Naive B cell (primary cell): ENCODE results near the gene CACNG1. TPM values are rescaled to one million over a fixed set of nuclear protein-coding genes. Genes with fewer than 3 reads are reported as not detected.
"Not testable (repeated sequence)": the region's sequence is repeated elsewhere in the genome, so short reads cannot be mapped to it uniquely, and the experiment has no call there.

ENCODE experiments used
- ATAC-seq, 2 donors: fragments of 150-1000 bp; cut with Tn5 transposase; 2 replicates each; pipeline ENCODE4 v1.10.0; 2021; ENCODE audit warnings: low read depth in 2 of 2, mild to moderate bottlenecking in 2 of 2, moderate library complexity in 2 of 2
- DNase-seq: peaks from one replicate; pipeline ENCODE4 v3.0.0; 2022
- H3K27ac Mint-ChIP-seq, 6 donors: one replicate each; pipeline ENCODE4 v1.8.0; 2020 to 2022; ENCODE audit warnings: mild to moderate bottlenecking in 6 of 6, mixed read lengths in 6 of 6, moderate library complexity in 5 of 6, inconsistent platforms in 2 of 6
- H3K27me3 Mint-ChIP-seq, 3 donors: one replicate each; pipeline ENCODE4 v1.8.0; 2021 to 2022; ENCODE audit warnings: mixed read lengths in 3 of 3, mild to moderate bottlenecking in 1 of 3
- H3K36me3 Mint-ChIP-seq, 2 donors: one replicate each; pipeline ENCODE4 v1.8.0; 2020 to 2022; ENCODE audit warnings: mixed read lengths in 2 of 2, inconsistent platforms in 1 of 2, mild to moderate bottlenecking in 1 of 2
- H3K4me1 Mint-ChIP-seq, 3 donors: one replicate each; pipeline ENCODE4 v1.8.0; 2020 to 2022; ENCODE audit warnings: mixed read lengths in 3 of 3, inconsistent platforms in 1 of 3, mild to moderate bottlenecking in 1 of 3, moderate library complexity in 1 of 3
- H3K4me3 Mint-ChIP-seq, 8 donors: one replicate each; pipeline ENCODE4 v1.8.0; 2020 to 2022; ENCODE audit warnings: mild to moderate bottlenecking in 8 of 8, mixed read lengths in 8 of 8, moderate library complexity in 8 of 8, inconsistent platforms in 2 of 8
- H3K9me3 Mint-ChIP-seq, 7 donors: one replicate each; pipeline ENCODE4 v1.8.0; 2020 to 2022; ENCODE audit warnings: mixed read lengths in 7 of 7, mild to moderate bottlenecking in 5 of 7, inconsistent platforms in 2 of 7, moderate library complexity in 1 of 7
- polyA plus RNA-seq, 6 donors: library from polyadenylated mRNA; unstranded; fragments of 300-500 nt; fragmentation: Illumina TruSeq; gene quantifications; one replicate each; pipeline ENCODE4 v1.2.3, GENCODE V29; 2021; ENCODE audit warnings: low read depth in 6 of 6

Gene CACNG1
- polyA plus RNA-seq, 6 donors from 2014 or later, result not detected

DNA sequence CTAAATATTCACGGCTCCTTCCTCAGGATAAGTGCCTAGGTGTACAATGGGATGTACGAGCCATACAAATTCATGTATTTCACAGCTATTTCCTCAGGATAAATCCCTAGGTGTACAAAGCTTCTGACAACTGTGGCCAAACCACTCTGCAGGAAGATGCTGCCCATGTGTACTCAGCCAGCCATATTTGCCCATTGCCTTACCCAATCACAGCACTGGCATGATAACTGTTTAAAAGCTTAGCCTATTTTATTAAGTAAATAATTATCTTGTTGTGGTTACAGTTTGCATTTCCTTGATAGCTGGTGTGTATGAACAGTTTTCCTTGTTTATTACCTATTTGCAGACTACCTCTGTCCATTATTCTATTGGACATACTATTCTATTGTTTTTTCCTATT is 35.1 kb downstream of the CACNG1 start:
- Mint-ChIP-seq H3K9me3 (no peaks in the 10 kb centered on the region), H3K36me3 (peaks cover 0 to 14% of the 10 kb centered on the region in 2 donors), H3K27me3 (no peaks in the 10 kb centered on the region), H3K27ac (no peak overlapping the region), H3K4me1 (peaks cover 14 to 15% (median 15%) of the 10 kb centered on the region in 3 donors), H3K4me3 (no peak overlapping the region)
- no peak for ATAC-seq
- no peak for DNase-seq

DNA sequence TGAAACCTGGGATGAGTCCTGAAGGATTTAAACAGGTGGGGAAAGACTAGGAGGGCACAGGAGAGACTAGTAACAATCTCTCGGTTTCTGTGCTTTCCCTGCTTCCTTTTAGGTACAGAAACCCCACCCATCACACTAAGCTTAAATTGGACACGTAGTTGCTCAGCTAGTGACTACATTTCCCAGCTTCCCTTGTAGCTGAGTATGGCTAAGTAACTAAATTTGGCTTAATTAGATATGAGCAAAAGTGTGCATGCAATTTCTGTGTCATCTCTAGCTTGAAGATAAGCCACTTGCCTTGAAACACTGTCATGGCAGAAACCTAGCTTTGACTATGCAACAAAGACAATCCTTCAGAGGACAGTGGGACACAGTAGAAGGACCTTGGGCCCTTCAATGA is 36.5 kb downstream of the CACNG1 start:
- peaks cover 14 to 15% (median 15%) of the 10 kb centered on the region in 3 donors for H3K4me1 Mint-ChIP-seq
- no peaks in the 10 kb centered on the region for H3K27me3 Mint-ChIP-seq
- ATAC-seq, result no peak
- no peak for DNase-seq
- H3K36me3 Mint-ChIP-seq, result peaks cover 0 to 17% of the 10 kb centered on the region in 2 donors
- peak overlapping the region in 3 of 6 donors; percentile 6 to 70 (median 28) for H3K27ac Mint-ChIP-seq
- H3K4me3 Mint-ChIP-seq, result no peak overlapping the region
- no peaks in the 10 kb centered on the region for H3K9me3 Mint-ChIP-seq

DNA sequence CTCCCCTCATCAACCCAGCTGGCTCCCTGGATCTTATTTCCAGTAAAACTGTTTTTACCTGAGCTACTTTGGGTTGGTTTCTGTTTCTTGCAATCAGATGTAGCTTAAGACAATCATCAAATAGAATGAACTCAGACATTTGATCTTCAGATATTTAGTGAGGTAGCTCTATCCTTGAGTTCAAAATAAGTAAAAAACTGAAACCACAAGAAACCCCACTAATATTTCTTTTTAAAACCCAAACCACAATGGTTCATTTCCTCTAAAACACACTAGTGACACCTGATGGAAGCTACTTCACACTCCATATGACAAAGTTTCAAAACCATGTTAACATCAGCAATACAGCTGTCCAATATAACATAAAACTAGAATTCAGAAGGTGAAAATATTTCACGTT is 37.8 kb downstream of the CACNG1 start:
- H3K4me1 Mint-ChIP-seq, result peaks cover 14 to 15% (median 15%) of the 10 kb centered on the region in 3 donors
- no peaks in the 10 kb centered on the region for H3K9me3 Mint-ChIP-seq
- no peaks in the 10 kb centered on the region for H3K27me3 Mint-ChIP-seq
- H3K36me3 Mint-ChIP-seq, result peaks cover 0 to 20% of the 10 kb centered on the region in 2 donors
- DNase-seq, result no peak
- H3K4me3 Mint-ChIP-seq, result peak overlapping the region in 2 of 8 donors; percentile 1 to 57
- no peak for ATAC-seq
- peak overlapping the region in 3 of 6 donors; percentile 18 to 87 (median 63) for H3K27ac Mint-ChIP-seq

DNA sequence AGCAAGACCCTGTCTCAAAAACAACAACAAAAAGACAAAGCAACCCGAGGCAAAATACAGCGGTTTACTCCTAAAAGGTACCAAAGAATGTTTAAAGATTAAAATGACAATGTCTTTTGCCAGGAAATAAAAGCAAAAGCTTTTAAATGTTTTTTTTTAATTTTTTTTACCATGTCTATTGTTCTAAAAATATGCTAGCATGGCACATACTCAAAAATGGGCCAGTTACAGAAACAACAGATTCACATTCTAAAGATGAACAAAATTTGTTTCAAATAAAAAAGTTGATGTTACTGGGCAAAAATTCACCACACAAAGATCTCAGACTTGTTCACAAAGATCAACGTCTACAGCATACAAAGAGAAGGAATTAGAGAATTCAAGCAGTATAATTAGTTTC is 41.1 kb downstream of the CACNG1 start:
- Mint-ChIP-seq H3K4me1 (peaks cover 18 to 19% (median 18%) of the 10 kb centered on the region in 3 donors), H3K4me3 (no peak overlapping the region), H3K9me3 (no peaks in the 10 kb centered on the region), H3K27me3 (no peaks in the 10 kb centered on the region), H3K36me3 (peaks cover 11 to 22% of the 10 kb centered on the region in 2 donors), H3K27ac (no peak overlapping the region)
- DNase-seq (no peak), ATAC-seq (no peak)

DNA sequence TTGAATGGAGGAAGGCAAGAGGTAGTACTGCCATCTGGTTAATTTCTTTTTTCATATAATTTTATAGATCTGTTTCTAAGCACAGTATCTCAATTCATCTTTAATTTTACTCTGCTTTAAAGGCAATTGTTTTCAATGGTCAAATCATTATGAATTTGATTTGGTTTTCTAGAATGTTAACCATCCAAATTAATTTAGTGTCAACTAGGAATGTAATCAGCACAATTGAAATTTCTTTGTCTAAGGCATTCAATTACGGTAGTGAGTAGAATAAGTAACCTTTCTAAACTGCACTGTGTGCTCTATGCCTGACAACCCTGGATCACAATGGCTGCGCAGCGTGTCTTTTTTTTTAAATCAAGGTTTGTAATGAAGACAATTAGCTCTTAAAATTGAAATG is 44.3 kb downstream of the CACNG1 start:
- Mint-ChIP-seq H3K4me1 (peaks cover 4 to 19% (median 8%) of the 10 kb centered on the region in 3 donors), H3K27ac (no peak overlapping the region), H3K36me3 (peaks cover 18 to 20% of the 10 kb centered on the region in 2 donors)

DNA sequence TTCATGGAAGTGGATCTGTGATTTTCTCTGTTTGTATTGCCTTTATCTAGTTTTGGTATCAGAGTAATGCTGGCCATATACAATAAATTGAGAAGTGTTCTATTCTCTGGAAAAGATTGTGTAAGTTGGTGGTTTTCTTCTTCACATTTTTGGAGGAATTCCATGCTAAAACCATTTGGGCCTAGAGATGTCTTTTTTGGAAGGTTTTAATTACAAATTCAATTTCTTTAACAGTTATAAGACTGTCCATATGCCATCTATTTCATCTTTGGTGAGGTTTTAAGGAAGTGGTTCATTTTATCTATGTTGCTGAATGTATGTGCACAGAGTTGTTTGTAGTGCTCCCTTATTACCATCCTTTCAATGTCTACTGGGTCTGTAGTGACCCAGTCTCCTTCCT is 46.0 kb downstream of the CACNG1 start:
- Mint-ChIP-seq H3K27ac (no peak overlapping the region), H3K36me3 (peaks cover 18 to 22% of the 10 kb centered on the region in 2 donors), H3K4me1 (peaks cover 7 to 25% (median 8%) of the 10 kb centered on the region in 3 donors), H3K9me3 (no peaks in the 10 kb centered on the region), H3K4me3 (no peak overlapping the region), H3K27me3 (no peaks in the 10 kb centered on the region)
- DNase-seq, result no peak
- no peak for ATAC-seq

More for the DNA sequence above, 44.3 kb downstream of the CACNG1 start:
- DNase-seq (no peak), ATAC-seq (no peak)
- H3K4me3 Mint-ChIP-seq, result no peak overlapping the region
- no peaks in the 10 kb centered on the region for H3K9me3 Mint-ChIP-seq
- H3K27me3 Mint-ChIP-seq, result no peaks in the 10 kb centered on the region

DNA sequence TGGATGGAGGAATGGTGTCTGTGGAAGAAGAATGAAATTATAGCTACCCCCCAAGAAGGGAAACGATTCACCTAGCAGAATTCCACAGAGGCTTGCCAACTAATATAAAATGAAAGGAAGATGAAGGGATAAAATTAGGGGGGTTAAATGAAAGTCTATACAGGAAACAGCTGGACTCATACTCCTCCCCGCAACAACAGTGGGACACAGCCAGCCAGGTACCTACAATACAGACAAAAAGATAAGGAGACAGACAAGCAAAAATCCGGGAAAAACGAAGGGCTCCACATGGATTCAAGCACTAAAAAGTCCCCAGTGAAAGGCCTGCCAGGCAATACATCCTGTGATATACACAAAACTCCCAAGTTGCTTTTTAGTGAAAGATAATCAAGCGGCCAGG is 47.9 kb downstream of the CACNG1 start:
- Mint-ChIP-seq H3K4me1 (peaks cover 10 to 25% (median 12%) of the 10 kb centered on the region in 3 donors), H3K4me3 (no peak overlapping the region), H3K27ac (peak overlapping the region in 1 of 6 donors; percentile 36), H3K27me3 (no peaks in the 10 kb centered on the region), H3K9me3 (no peaks in the 10 kb centered on the region), H3K36me3 (peaks cover 18 to 27% of the 10 kb centered on the region in 2 donors)
- ATAC-seq (no peak), DNase-seq (no peak)

DNA sequence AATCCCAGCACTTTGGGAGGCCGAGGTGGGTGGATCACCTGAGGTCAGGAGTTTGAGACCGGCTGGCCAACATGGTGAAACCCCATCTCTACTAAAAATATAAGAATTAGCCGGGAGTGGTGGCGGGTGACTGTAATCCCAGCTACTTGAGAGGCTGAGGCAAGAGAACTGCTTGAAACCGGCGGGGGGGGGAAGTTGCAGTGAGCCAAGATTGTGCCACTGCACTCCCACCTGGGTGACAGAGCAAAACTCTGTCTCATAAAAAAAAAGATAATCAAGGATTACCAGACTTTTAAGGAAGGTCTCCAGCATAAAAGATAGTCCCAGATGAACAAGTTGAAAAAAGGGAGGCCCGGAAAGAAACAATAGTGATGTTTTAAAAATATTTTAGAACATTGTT is 48.4 kb downstream of the CACNG1 start:
- not testable (repeated sequence) for H3K4me3 Mint-ChIP-seq, H3K27ac Mint-ChIP-seq, DNase-seq, H3K27me3 Mint-ChIP-seq, ATAC-seq, H3K9me3 Mint-ChIP-seq
- H3K36me3 Mint-ChIP-seq, result peaks cover 18 to 23% of the 10 kb centered on the region in 2 donors
- H3K4me1 Mint-ChIP-seq, result peaks cover 10 to 25% (median 12%) of the 10 kb centered on the region in 3 donors

DNA sequence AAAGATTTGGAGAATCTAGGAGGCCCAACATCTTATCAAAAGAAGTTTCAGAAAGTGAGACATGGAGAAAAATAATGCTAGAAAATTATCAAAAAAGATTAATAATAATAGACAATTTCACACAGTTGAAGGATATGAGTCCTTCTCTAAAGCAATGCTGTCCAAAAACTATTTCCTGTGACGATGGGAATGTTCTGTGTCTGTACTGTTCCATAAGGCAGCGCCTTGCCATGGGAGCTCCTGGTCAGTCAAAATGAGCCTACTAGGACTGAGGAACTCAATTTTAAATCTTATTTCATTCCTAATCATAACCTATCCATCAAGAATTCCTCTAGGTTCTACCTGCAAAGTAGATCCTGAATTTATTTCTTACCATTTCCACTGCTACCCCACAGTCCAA is 49.0 kb downstream of the CACNG1 start:
- Mint-ChIP-seq H3K27ac (no peak overlapping the region), H3K4me3 (no peak overlapping the region)

DNA sequence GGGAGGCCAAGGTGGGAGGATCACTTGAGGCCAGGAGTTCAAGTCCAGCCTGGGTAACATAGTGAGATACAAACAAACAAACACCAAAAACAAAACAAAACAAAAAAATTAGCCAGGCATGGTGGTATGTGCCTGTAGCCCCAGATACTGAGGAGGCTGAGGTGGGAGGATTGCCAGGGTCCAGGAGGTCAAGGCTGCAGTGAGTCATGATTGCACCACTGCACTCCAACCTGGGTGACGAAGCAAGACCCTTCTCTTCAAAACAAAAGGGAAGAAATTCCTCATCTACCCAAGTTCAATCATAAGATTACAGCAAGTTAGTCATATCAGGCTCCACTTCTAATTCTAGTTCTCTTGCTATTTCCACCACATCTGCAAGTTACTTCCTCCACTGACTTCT is 50.9 kb downstream of the CACNG1 start:
- peak overlapping the region in 2 of 6 donors; percentile 25 to 89 for H3K27ac Mint-ChIP-seq
- peaks cover 9 to 23% (median 13%) of the 10 kb centered on the region in 3 donors for H3K4me1 Mint-ChIP-seq
- H3K27me3 Mint-ChIP-seq, H3K4me3 Mint-ChIP-seq, DNase-seq, H3K9me3 Mint-ChIP-seq, ATAC-seq: not testable (repeated sequence)
- peaks cover 16 to 17% of the 10 kb centered on the region in 2 donors for H3K36me3 Mint-ChIP-seq

More for the DNA sequence above, 49.0 kb downstream of the CACNG1 start:
- Mint-ChIP-seq H3K27me3 (no peaks in the 10 kb centered on the region), H3K4me1 (peaks cover 9 to 26% (median 12%) of the 10 kb centered on the region in 3 donors), H3K9me3 (no peaks in the 10 kb centered on the region), H3K36me3 (peaks cover 17 to 18% of the 10 kb centered on the region in 2 donors)
- ATAC-seq (no peak), DNase-seq (no peak)

DNA sequence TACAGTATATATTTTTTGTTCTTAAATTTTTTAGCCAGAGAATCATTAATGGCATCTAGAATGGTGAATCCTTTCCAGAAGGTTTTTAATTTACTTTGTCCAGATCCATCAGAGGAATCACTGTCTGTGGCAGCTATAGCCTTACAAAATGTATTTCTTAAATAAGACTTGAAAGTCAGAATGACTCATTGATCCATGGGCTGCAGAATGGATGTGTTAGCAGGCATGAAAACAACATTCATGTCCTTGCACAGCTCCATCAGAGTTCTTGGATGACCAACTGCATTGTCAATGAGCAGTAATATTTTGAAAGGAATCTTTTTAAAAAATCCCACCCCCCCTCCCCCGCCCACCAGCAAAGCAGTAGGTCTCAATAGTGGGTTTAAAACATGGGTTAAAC is 51.4 kb downstream of the CACNG1 start:
- ATAC-seq, result no peak

DNA sequence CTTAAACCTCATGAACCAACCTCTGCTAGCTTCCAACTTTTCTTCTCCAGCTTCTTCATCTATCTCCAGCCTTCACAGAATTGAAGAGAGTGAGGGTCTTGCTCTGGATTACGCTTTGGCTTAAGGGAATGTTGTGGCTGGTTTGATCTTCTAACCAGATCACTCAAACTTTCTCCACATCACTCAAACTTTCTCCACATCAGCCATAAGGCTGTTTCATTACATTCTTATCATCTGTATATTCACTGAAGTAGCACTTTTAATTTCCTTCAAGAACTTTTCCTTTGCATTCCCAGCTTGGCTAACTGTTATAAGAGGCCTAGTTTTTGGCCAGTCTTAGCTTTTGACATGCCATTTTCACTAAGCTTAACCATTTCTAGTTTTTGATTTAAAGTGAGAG is 52.3 kb downstream of the CACNG1 start:
- DNase-seq (no peak), ATAC-seq (no peak)
- H3K27ac Mint-ChIP-seq, result peak overlapping the region in 2 of 6 donors; percentile 12 to 82
- H3K36me3 Mint-ChIP-seq, result peaks cover 15 to 24% of the 10 kb centered on the region in 2 donors
- no peaks in the 10 kb centered on the region for H3K27me3 Mint-ChIP-seq
- peaks cover 13 to 23% (median 20%) of the 10 kb centered on the region in 3 donors for H3K4me1 Mint-ChIP-seq
- H3K4me3 Mint-ChIP-seq, result no peak overlapping the region
- H3K9me3 Mint-ChIP-seq, result no peaks in the 10 kb centered on the region

More for the DNA sequence above, 51.4 kb downstream of the CACNG1 start:
- peaks cover 15 to 22% of the 10 kb centered on the region in 2 donors for H3K36me3 Mint-ChIP-seq
- H3K9me3 Mint-ChIP-seq, result no peaks in the 10 kb centered on the region
- peaks cover 13 to 23% (median 16%) of the 10 kb centered on the region in 3 donors for H3K4me1 Mint-ChIP-seq
- H3K27ac Mint-ChIP-seq, result peak overlapping the region in 1 of 6 donors; percentile 89
- no peak overlapping the region for H3K4me3 Mint-ChIP-seq
- DNase-seq, result no peak
- no peaks in the 10 kb centered on the region for H3K27me3 Mint-ChIP-seq

DNA sequence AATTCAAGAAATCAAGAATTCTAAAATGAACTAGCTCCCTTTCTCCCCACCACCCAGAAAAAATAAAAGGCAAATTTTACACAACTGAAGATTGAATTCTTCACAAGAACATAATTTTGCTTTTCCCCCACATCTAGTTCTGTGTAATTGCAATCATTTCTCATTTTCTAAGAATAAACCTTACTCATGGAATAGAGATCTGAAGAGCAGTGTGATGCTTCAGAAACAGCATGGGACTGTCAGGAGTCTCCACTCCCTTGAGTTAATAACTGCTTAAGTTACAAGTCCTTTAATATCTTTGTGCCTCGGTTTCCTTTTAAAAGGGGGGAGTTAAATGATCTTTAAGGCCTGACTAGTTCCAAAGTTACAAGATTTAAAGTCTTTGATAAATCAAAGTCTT is 53.7 kb downstream of the CACNG1 start:
- Mint-ChIP-seq H3K27ac (no peak overlapping the region), H3K27me3 (no peaks in the 10 kb centered on the region), H3K36me3 (peaks cover 16 to 19% of the 10 kb centered on the region in 2 donors), H3K4me1 (peaks cover 13 to 24% (median 18%) of the 10 kb centered on the region in 3 donors), H3K4me3 (no peak overlapping the region), H3K9me3 (no peaks in the 10 kb centered on the region)
- DNase-seq (no peak), ATAC-seq (no peak)

DNA sequence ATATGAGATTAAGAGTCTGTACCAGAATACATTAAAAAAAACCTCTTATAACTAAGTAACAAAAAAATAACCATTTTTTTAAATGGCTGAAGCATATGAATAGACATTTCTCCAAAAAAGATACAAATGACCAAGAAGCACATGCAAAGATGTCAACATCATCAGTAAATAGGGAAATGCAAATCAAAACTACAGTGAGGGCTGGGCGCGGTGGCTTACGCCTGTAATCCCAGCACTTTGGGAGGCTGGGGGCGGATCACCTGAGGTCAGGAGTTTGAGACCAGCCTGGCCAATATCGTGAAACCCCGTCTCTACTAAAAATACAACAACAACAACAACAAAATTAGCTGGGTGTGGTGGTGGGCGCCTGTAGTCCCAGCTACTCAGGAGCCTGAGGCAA is 60.3 kb downstream of the CACNG1 start:
- H3K4me3 Mint-ChIP-seq, H3K9me3 Mint-ChIP-seq, H3K27me3 Mint-ChIP-seq, ATAC-seq, DNase-seq, H3K27ac Mint-ChIP-seq: not testable (repeated sequence)
- H3K36me3 Mint-ChIP-seq, result peaks cover 42 to 51% of the 10 kb centered on the region in 2 donors
- peaks cover 10 to 30% (median 23%) of the 10 kb centered on the region in 3 donors for H3K4me1 Mint-ChIP-seq
